Stimulated activated naive CD8-positive, alpha-beta T cell treated with anti-CD3 and anti-CD28 coated beads, Interleukin-15, Interleukin-2, amounts not matched to agents 100 ng/mL and 50 ng/mL, for 24 hours (primary cell): ENCODE data around the gene ACTL7B.

ENCODE experiments used
- H3K27ac Mint-ChIP-seq: one replicate; pipeline ENCODE4 v1.8.0; 2021; ENCODE audit warnings: mild to moderate bottlenecking, mixed read lengths
- H3K27me3 Mint-ChIP-seq: one replicate; pipeline ENCODE4 v1.8.0; 2021; ENCODE audit warnings: mixed read lengths
- H3K36me3 Mint-ChIP-seq: one replicate; pipeline ENCODE4 v1.8.0; 2021; ENCODE audit warnings: low read depth, mixed read lengths
- H3K4me1 Mint-ChIP-seq: one replicate; pipeline ENCODE4 v1.8.0; 2021; ENCODE audit warnings: low read depth, mixed read lengths
- H3K4me3 Mint-ChIP-seq: one replicate; pipeline ENCODE4 v1.8.0; 2021; ENCODE audit warnings: mild to moderate bottlenecking, mixed read lengths
- H3K9me3 Mint-ChIP-seq: one replicate; pipeline ENCODE4 v1.8.0; 2021; ENCODE audit warnings: mixed read lengths

The ACTL7B gene

DNA sequence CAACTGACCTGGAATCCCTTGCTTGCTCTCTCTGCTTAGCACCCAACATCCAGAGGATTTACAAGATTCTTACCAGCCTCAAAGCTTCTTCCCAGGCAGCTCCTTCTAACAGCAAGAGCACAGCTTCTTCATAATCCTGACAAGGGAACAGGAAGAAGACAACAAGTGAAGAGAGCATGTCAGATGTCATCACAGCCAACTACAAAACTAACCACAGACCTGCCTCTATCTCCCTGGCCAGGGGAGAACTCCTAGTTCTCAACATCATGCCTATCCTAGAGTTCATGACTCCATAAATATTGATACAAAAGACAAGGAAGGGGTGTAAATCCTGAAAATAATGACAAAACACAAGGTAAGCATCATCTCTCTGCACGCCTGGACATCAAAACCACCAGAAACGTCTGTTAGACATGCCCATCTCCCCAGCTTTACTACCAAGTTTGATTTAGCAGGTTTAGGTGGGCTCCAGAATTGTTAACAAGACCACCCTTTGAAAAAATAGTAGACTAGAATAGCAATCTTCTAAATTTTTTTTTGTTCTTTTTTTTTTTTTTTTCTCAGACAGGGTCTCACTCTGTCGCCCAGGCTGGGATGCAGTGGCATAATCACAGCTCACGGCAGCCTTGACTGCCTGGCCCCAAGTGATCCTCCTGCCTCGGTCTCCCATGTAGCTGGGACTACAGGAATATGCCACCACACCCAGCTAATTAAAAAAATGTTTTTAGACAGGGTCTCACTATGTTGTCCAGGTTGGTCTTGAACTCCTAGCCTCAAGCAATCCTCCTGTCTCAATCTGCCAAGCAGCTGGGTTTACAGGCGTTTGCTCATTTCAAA is 26.5 kb upstream of the ACTL7B start:
- Mint-ChIP-seq H3K4me1 (peaks cover 19% of the 10 kb centered on the region), H3K9me3 (no peaks in the 10 kb centered on the region), H3K27ac (no peak overlapping the region), H3K4me3 (no peak overlapping the region), H3K36me3 (peaks cover 77% of the 10 kb centered on the region), H3K27me3 (no peaks in the 10 kb centered on the region)

DNA sequence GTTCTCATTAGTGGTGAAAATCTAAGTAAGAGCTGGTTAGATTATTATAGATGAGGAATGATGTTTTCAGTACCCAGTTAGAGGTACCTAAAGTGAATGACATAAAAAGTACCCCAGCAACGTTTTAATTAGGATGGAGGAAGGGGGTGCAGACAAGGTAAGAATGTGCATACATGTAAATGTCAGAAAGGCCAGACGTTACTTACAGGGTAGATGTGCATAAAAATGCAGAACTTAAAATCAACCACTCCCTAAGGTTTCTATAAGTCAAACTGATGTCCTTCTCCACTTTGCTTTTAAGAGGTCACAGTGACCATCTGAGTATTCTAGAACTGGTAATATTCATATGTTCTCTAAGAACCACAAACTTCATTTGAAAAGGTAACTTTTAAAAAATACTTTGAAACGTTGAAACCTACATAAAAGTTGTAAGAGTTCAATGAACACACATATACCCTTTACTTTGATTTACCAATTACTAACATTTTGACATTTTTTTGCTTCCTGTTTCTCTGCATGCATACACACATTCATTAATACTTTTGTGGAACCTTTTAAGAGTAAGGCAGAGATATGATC is 25.0 kb upstream of the ACTL7B start:
- Mint-ChIP-seq H3K27ac (no peak overlapping the region), H3K9me3 (no peaks in the 10 kb centered on the region), H3K27me3 (no peaks in the 10 kb centered on the region), H3K4me1 (peaks cover 9% of the 10 kb centered on the region), H3K36me3 (peaks cover 77% of the 10 kb centered on the region), H3K4me3 (no peak overlapping the region)

DNA sequence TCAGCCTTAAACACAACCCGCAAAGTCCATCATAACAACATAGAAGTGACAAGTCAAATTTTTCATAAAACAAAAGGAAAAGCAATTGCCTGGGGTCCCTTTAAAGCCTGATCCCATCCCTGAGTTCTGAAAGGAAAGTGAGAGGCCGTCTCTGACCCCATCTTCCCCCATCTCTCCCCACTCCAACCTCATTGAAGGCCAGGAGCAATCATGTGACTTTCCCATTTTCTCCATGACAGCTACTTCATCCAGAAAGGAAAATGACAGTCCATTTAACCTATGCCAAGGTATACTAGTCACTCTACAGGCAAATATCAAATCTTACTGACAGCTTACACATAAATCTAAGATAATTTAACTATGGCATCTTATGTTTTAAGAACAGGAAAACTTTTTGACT is 21.7 kb upstream of the ACTL7B start:
- Mint-ChIP-seq H3K27ac (no peak overlapping the region), H3K27me3 (no peaks in the 10 kb centered on the region), H3K9me3 (no peaks in the 10 kb centered on the region), H3K4me1 (peaks cover 4% of the 10 kb centered on the region), H3K36me3 (peaks cover 88% of the 10 kb centered on the region), H3K4me3 (no peak overlapping the region)

DNA sequence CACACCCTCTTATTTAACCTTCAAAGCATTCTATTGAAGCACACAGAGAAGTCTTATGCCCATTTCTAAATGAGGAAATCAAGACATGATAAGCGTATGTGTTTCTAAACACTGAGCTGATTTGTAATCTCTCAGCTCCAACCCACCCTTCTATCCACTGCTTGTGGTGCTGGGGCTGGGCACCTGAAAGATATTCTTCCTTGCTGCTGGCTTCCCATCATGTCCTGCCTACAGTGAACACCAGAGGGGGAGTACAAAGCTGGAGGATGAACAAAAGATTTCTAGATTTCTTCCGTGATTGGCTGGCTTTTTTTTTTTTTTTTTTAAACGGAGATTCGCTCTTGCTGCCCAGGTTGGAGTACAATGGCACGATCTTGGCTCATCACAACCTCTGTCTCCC is 20.6 kb upstream of the ACTL7B start:
- Mint-ChIP-seq H3K9me3 (peaks cover 3% of the 10 kb centered on the region), H3K36me3 (peaks cover 89% of the 10 kb centered on the region), H3K4me1 (peaks cover 4% of the 10 kb centered on the region), H3K4me3 (no peak overlapping the region), H3K27ac (no peak overlapping the region), H3K27me3 (no peaks in the 10 kb centered on the region)

DNA sequence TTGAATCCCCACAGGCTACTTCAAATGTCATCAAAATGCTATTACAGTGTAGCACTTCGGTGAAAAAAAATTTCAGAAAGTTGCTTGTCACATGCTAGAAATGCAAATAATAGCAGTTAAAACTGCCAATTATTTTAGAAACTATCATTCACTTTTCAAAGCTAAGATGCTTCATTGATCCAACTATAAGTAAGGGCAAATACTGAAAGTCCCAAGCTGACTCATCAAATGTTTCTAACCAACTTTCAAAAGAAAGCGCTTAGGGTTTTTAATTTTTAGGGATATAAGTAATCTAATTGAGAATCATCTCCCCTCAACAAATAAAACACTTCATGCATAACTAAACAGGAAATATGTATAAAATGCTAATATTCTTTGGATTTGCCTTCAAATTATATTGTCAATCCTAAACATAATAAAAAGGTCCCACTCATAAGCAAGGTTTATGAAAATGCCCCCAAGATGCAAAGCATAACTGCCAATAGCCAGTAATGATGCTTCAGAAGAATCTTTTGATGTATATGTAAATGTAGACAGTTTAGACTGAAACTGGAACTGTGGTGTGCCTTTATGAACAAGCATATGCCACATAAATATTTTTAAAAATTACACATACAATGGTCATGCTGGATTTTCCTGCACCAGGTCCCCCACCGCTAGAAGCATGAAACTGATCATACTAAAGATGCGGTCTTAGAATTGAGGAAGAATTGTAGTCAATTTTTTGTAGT is 18.4 kb upstream of the ACTL7B start:
- Mint-ChIP-seq H3K36me3 (peaks cover 87% of the 10 kb centered on the region), H3K4me3 (no peak overlapping the region), H3K9me3 (peaks cover 4% of the 10 kb centered on the region), H3K27me3 (no peaks in the 10 kb centered on the region), H3K4me1 (peaks cover 4% of the 10 kb centered on the region), H3K27ac (no peak overlapping the region)

DNA sequence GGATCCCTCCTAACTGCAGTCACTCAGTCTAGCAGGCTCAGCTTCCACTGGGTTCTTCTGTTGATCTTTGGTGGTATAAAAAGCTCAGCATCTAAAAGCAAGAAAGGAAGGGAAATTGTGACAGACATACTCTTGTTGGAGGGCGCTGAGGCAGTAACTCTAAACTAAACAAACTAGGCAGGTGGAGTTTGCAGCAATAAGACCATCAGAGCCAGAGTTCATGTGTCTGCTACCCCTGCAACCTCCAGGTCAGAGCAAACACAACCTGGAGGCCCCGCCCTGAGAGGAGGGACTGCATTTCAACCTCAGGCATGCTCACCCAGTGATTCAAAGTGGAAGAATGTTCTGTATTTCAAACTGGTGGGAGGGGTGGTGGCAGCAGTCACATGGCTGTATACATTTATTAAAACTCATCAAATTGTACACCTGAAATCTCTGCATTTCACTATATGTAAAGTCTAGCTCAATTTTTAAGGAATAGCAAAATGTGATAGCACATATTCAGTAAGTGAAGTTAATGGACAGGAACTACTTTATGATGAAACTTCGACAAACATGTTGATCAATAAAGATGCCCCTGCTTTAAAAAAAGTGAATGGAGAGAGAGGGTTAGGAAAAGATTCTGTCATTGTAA is 13.4 kb upstream of the ACTL7B start:
- peaks cover 4% of the 10 kb centered on the region for H3K9me3 Mint-ChIP-seq
- H3K4me1 Mint-ChIP-seq: peaks cover 5% of the 10 kb centered on the region
- H3K27ac Mint-ChIP-seq: no peak overlapping the region
- H3K27me3 Mint-ChIP-seq: no peaks in the 10 kb centered on the region
- no peak overlapping the region for H3K4me3 Mint-ChIP-seq
- peaks cover 67% of the 10 kb centered on the region for H3K36me3 Mint-ChIP-seq

DNA sequence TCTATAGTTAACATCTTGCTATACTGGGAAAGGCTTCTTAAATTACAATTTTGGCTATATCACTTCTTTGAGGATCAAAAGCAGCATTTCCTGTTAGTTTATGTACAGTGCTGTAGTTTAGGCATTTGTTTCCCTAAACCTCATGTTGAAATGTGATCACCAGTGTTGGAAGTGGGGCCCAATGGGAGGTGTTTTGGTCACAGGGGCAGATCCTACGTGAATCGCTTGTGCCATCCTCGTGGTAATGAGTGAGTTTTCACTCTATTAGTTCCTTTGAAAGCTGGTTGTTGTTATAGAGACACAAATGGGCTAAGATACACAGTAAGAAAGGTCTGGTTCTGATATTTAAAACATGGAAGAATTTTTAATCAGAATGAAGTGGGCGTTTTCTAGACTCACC is 12.0 kb upstream of the ACTL7B start:
- peaks cover 4% of the 10 kb centered on the region for H3K9me3 Mint-ChIP-seq

DNA sequence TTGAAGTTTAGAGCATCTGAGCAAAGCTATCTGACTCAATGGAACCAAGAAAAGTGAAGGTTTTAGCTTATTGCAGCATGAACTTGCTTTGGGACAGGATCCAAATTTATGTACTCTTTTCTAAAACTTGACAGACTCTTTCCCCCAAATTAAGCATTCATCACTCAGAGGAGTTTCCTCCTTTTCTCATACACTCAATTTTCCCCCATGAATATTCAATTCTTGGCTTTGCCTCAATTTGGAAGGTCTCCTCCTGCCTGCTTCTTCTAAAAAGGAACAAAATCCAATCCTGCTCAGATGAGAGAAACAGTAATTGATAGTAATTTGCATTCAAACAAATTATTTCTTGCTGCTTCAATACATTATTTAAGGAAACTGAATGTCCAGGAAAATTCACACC is 11.3 kb upstream of the ACTL7B start:
- Mint-ChIP-seq H3K4me3 (no peak overlapping the region), H3K9me3 (peaks cover 4% of the 10 kb centered on the region), H3K27ac (no peak overlapping the region), H3K27me3 (no peaks in the 10 kb centered on the region), H3K4me1 (peaks cover 4% of the 10 kb centered on the region), H3K36me3 (peaks cover 48% of the 10 kb centered on the region)

More for the DNA sequence above, 12.0 kb upstream of the ACTL7B start:
- peaks cover 53% of the 10 kb centered on the region for H3K36me3 Mint-ChIP-seq
- peaks cover 4% of the 10 kb centered on the region for H3K4me1 Mint-ChIP-seq
- H3K27ac Mint-ChIP-seq: no peak overlapping the region
- no peak overlapping the region for H3K4me3 Mint-ChIP-seq
- H3K27me3 Mint-ChIP-seq: no peaks in the 10 kb centered on the region

DNA sequence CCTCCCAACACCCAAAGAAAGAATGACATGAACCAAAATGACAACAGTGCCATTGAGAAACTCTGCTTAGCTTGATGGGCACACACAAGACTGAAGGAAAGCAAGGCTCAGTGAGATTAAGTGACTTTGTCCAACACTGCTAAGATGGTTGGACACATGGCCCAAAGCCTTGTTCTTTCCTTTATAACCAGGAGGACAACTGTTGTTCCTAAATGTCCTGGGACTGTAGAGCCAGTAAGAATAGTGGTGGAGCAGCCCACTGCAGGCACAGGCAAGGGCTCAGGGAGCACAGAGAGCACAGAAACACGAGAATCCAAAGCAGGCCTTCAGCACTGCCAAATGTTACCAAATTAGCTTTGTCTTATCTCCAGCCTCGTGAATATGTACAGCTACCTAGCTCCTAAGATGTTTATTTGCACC is 10.2 kb upstream of the ACTL7B start:
- H3K9me3 Mint-ChIP-seq: no peaks in the 10 kb centered on the region
- H3K27ac Mint-ChIP-seq: no peak overlapping the region

DNA sequence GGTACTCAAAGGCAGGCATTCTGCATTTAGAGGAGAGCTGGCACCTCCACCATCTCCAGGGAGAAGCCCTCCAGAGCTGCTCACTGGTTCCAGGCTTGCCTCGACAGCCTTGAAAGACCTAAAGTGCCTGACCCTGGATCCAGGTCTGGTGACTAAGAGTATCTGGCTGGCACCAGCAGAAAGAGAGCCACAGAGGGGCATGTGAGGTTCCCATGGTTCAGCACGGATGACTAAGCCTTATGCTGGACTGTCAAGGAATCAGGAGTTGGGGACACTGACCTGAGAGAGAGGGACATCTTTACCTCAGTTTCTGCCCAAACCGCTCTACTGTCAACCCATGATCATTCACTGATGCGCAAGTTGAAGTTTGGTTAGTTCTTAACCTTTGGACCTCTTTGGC is 9.3 kb upstream of the ACTL7B start:
- Mint-ChIP-seq H3K27me3 (no peaks in the 10 kb centered on the region), H3K4me3 (no peak overlapping the region), H3K27ac (no peak overlapping the region), H3K9me3 (no peaks in the 10 kb centered on the region), H3K4me1 (peaks cover 4% of the 10 kb centered on the region), H3K36me3 (peaks cover 28% of the 10 kb centered on the region)

More for the DNA sequence above, 10.2 kb upstream of the ACTL7B start:
- peaks cover 37% of the 10 kb centered on the region for H3K36me3 Mint-ChIP-seq
- peaks cover 4% of the 10 kb centered on the region for H3K4me1 Mint-ChIP-seq
- no peaks in the 10 kb centered on the region for H3K27me3 Mint-ChIP-seq
- no peak overlapping the region for H3K4me3 Mint-ChIP-seq

DNA sequence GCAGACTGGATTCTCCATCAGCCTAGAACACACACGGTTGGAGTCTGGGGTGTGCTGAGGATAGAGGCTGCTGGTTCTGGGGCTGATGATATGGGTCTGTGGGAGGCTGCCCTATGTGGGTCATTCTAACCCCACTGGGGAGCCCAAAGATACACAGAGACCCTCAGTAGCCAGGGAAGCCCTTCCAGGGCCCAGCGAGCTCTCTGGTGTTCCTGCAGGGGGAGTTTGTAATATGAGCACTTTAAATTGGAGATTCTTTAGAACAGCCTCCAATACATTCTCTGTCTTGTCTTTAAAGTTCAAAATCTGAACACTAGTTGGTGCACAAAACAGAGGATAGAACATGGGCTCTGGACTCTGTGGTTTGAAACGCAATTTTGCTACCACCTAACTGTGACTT is 8.7 kb upstream of the ACTL7B start:
- peaks cover 25% of the 10 kb centered on the region for H3K36me3 Mint-ChIP-seq

DNA sequence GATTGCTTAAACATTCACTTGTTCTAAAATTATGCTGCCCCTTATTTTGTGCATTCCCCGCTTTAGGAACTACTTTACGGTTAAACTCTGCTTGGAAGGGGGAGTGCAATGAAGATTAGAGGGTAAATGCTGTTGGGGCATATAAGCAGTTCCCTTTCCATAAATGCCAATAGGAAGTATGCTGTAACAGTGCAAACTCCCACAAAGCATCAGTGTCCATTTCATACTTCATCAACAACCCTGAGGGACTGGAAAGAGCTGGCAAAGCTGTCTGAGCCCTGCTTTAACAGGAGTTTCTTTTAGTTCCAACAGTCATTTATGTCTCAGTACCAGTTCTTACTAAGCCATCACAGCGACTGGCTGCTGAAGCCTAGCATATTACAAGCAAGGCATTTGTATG is 8.1 kb upstream of the ACTL7B start:
- Mint-ChIP-seq H3K36me3 (peaks cover 19% of the 10 kb centered on the region), H3K4me3 (no peak overlapping the region), H3K27me3 (no peaks in the 10 kb centered on the region), H3K27ac (no peak overlapping the region), H3K4me1 (peaks cover 11% of the 10 kb centered on the region), H3K9me3 (no peaks in the 10 kb centered on the region)

More for the DNA sequence above, 8.7 kb upstream of the ACTL7B start:
- Mint-ChIP-seq H3K4me1 (peaks cover 10% of the 10 kb centered on the region), H3K27me3 (no peaks in the 10 kb centered on the region), H3K27ac (no peak overlapping the region), H3K9me3 (no peaks in the 10 kb centered on the region), H3K4me3 (no peak overlapping the region)

DNA sequence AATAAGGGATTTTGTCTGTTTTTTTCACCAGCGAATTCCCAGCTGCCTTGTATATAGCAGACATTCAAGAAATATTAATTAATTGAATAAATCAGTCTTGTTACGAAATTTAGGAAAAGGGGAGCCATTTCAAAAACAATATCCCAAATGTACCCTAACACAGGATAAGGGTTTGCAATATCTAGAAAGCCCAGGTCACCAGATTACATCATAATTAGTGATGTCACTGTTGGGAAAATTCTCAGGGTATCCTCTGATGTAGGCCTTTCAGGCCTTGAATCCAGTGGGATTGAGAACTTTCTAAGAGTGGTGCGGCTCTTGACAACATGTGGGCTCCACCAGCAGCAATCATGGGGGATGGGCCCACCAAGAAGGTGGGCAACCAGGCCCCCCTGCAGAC is 6.2 kb upstream of the ACTL7B start, which contains the start of gene ACTL7A:
Gene ACTL7A, plus strand, starts transcription at position 270 of the 400 bp plus-strand sequence. Its CDS starts 57 bp downstream, at position 327.
- Mint-ChIP-seq H3K4me1 (peaks cover 6% of the 10 kb centered on the region), H3K9me3 (no peaks in the 10 kb centered on the region)

DNA sequence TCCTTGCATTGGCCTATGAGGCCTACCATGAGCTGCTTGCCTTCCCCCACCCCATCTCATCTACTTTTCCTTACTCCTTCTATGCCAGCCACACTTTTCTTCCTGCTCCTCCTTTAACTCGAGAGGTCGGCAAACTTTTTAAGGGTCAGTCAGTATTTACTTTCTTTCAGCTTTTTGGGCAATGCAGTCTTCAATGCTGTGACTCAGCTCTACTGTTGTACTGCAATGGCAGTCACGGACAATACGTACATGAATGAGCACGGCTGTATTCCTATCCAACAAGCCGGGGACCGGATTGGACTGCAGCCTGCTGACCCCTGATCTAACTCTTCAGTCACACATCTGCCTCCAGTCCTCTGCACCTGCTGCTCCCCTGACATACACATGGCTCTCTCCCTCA is 5.7 kb upstream of the ACTL7B start:
- Mint-ChIP-seq H3K36me3 (no peaks in the 10 kb centered on the region), H3K27me3 (no peaks in the 10 kb centered on the region), H3K4me3 (no peak overlapping the region), H3K9me3 (no peaks in the 10 kb centered on the region), H3K27ac (peak overlapping the region; percentile 46), H3K4me1 (peaks cover 6% of the 10 kb centered on the region)

More for the DNA sequence above, 6.2 kb upstream of the ACTL7B start, which contains the start of gene ACTL7A:
- no peak within 1 kb of the TSS for H3K4me3 Mint-ChIP-seq
- H3K36me3 Mint-ChIP-seq: peaks cover under 1% of the 10 kb centered on the region
- peak within 1 kb of the TSS; percentile 46 for H3K27ac Mint-ChIP-seq
- H3K27me3 Mint-ChIP-seq: no peaks in the 10 kb centered on the region

DNA sequence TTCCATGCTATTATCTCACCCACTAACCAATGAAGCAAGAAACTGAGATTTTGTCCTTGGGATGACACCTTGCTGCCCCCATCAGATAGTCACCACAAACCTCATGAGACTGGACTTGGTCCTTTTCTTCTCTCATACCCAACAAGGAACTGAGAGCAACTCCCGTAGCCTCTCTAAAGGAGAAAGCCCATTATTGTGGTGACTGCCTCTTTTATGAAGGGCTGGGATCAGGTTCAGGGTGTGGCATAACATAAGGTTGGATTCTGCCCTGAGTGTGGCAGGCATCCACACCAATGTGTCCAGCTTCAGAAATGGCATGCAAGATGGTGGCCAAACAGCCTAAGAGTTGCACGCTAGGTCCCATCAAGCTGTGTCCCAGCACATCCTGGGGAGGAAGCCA is 5.0 kb upstream of the ACTL7B start:
- no peak overlapping the region for H3K27ac Mint-ChIP-seq
- H3K9me3 Mint-ChIP-seq: no peaks in the 10 kb centered on the region
- H3K36me3 Mint-ChIP-seq: no peaks in the 10 kb centered on the region
- no peak overlapping the region for H3K4me3 Mint-ChIP-seq
- H3K27me3 Mint-ChIP-seq: no peaks in the 10 kb centered on the region
- H3K4me1 Mint-ChIP-seq: peaks cover 6% of the 10 kb centered on the region
